NAMALWA (cell line): ENCODE data around the gene PSPC1.

Experiments used
- DNase-seq: peaks from one replicate; pipeline ENCODE4 v3.0.0-alpha.2; 2015; ENCODE audit warnings: low spot score

The PSPC1 gene

DNA sequence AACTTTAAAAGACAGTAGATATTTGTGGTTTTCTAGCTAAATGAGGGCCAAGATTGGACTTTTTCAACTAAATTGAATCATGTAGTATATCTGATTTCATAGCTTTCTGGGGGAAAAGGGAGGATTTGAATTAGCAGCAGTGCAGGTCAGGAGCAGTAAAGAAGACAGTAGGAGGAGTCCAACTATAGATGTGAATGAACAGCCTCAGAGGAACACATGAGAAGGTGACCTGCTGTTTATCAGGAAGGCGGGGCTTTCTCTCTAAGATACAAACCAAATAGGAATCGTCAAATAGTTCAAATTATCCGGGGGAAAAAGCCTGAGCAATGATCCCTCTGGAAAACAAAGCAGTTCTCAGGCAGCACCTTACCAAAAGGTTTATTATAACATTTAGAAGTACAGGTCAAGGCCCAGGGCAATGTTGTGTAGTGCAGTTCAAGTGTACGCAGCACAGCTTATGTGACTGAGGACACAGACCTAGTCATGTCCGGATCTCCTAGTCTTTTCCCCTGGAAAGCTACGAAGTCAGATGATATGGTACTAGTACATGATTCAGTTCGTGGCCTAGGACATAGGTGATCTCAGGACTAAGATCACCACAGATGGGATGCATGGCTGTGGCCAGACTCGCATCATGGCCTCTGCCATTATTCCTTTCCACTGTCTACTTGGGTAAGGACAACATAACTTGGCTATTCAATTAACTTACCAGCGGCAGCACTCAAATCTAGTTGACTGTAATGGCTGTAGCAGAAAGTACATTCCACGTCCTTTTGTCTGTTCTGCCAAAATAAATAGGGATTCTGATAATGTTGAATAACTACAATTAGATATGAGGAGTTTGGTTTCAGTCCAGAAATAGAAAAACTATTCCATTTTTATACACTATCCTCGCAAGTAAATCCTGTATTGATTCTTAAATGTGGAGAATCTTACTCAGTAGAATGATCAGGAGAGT lies 109.0 kb downstream of the PSPC1 start:
- DNase-seq: no peak

DNA sequence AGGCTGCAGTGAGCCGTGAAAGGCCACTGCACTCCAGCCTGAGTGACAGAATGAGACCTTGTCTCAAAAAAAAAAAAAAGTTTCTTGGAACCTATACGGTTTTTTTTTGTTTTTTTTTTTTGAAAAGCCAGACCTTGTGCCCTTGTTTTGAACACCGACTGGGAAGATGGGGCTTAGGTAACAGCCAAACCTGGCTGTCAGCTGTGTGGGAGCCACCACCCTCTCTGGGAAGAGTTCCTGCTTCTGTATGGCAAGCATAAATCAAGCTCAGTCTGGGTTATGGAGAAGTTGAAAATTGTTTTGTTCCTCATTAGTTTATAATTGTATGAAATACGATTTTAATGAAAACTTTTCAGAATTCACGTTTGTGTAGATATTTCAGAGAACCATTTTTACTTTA lies 109.8 kb downstream of the PSPC1 start:
- no peak for DNase-seq

DNA sequence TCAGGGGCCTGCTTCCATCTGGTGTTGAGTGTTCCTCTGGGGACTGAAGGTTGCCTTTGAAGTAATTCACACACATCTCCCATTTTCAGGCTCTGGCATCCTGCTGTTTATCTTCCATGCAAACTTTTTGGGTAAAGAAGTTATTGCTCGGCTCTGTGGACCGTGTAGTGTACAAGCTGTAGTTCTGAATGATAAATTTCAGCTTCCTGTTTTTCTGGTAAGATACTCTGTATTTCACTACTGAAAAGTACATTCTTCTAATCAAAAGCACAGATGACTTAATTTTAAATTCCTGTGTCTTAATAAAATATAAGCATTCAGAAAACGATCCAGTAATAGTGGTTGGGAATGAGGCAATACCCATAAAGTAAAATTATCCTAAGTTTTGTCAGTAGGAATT lies 112.6 kb downstream of the PSPC1 start:
- no peak for DNase-seq

DNA sequence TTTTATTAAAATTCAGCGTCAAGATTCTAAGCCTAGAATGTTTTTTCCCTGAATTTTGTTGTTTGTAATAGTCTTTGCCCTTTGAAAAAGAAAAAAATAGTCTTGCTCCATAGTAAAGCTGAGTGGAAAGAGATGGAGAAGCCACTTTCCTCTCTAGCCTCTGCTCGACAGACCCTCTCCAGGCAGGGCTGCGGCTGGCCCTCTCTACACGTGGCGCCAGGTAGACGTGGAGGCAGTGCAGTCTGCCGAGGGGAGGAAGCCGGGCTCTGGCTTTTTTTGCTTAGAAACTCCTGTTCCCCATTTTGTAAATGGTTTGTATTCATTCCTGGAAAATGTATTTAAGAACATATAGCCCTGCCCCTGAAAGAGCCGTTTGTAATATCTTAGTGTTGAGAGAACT lies 114.0 kb downstream of the PSPC1 start:
- DNase-seq: no peak

DNA sequence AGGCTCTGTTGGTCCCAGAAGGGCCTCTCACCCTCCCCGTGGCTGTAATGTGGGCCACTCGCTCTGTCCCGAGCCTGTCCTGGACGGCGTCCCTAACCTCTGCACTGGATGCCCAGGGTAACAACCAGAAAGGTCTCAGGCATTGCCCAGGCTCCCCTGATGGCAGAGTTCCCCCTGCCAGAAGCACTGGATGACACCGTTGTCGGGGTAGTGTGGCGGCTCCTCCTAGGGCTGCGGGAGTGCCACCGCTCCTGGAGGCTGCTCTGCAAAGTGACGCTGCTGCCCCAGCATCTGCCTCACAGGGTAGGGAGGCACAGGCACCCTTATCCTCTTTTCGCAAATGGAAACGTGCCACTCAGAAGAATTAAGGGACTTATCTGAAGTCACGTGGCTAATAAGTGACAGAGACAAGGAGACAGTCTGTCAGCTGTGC lies 117.3 kb downstream of the PSPC1 start:
- no peak for DNase-seq

DNA sequence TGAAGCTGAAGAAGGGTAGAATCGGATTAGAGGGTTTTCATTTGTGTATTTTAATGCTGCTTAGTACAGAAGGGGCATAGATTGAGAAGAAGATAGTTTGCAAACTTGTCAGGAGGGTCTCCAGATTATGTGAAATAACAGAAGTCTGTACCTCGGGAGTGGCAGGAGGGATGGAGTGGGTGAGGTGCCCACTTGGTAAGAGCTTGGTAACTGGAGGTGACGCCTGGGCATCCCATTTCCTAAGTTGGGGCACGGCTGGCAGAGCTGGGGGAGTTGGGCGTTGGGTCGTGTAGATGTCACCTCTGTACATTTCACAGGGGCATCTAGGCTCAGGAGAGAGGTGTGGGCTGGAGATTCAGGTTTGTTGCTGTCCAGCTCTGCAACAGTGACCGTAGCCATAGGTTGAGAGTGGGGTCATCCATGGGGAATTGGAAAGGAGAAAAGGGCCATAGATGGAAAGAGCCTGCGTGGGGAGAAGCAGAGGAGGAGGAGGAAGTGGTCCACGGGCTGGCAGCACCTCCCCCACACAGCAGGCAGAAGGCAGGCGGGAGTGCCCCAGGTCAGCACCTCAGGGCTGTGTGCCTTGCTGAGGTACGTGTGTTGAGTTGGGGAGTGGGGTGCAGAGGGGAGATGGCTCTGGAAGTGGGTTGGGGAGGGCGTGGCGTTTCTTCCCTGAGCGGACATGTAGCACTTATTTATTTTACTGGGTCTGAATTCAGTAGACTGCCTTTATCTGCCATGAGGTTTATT lies 118.1 kb downstream of the PSPC1 start:
- DNase-seq: no peak

DNA sequence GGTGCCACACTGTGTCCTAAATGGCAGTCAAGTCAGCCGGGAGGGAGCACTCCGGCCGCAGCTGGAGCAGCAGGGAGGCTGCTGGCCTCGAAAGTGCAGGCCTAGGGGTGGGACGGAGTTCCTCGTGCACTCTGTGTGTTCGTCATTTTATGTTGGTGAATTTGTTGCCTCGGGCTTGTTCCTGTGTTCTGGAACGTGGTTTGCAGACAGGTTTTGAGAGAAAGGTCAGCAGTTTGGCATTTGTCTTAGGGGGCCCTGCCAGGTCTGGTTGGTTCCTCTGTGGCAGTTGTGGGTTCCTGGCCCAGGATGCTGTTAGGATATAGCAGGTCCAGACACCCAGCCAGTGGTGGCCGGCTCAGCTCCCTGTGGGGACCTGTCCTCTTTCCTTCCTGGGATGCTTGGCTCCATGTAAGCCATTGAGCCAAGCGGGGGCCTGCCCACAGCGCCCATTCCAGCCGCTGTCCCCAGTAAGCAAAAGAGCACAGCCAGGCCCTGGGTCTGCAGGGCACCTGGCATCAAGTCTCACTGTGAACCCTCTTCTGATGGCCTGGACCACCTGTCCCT lies 119.2 kb downstream of the PSPC1 start:
- no peak for DNase-seq

DNA sequence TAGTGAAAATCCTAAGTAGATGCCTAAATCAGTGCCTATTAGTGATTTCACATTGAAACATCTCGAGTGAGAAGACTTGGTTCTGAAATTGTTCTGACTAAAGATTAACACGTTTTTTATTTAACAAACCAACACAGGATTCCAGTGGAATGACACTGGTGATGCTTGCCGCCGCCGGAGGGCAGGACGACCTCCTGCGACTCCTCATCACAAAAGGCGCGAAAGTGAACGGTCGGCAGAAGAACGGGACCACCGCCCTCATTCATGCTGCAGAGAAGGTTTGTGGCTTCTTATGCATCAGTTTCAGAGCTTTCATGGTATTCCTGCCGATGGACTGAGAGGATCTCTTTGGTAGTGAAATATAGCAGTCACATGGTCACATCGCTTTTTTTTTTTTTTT lies 121.2 kb downstream of the PSPC1 start:
- no peak for DNase-seq

DNA sequence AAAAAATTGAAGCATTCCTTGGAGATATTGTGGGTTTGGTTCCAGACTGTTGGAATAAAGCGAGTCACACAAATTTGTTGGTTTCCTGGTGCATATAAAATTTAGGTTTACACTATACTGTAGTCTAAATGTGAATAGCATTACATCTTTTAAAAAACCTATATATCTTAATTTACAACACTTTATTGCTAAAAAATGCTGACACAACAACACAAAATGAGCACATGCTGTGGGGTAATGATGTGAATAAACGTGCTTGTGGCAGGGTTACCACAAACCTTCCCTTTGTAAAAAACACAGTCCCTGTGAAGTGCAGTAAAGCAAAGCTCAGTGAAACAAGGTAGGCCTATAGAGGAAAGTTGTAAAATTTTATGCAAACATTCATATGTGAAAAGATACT lies 121.6 kb downstream of the PSPC1 start:
- no peak for DNase-seq

DNA sequence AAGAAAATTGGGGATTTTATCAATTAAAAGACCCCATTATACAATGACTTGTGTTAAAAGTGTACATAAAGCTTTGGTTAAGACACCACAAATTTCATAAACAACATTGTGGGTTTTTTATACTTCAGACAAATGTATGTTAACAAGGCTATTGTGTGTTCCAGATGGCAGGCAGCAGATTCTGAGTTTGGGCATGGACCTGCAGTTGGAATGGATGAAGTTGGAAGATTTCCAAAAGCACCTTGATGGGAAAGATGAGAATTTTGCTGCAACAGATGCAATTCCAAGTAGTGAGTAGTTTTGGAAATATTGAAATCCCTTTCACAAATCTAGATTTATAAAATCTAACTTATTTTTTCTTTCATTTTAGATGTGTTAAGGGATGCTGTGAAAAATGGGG lies 123.9 kb downstream of the PSPC1 start:
- no peak for DNase-seq

DNA sequence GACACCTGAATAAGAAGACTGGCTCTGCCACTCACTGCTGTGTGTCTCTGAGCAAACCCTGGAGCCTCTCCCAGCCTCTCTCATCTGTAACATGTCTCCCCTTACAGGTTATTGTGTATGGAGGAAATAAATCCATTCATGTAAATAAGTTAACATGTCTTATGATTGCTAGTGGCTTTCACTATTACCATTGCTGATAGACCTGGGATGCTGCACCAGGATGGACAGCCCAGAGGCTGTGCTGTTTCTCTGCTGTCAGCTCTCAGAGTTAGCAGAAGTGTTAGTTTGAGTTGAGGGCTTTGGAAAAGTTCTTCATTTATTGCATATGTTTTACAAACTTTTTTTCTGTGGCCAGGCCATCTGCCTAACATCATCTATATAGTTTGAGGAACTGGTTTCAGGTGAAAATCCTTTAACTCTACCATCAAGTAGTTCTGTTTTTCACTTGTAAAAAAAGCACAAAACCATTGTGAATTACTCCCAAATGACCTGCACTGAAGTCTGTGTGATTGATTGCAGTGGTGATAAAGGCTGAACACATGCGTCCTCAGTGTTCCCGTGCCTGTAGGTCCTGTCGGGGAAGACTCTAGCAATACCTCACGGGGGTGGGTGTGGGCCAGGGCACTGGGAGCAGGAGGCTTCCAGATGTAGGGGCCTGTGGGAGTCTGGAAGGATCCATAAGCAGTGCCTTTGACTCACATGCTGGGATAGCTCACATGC lies 124.7 kb downstream of the PSPC1 start:
- DNase-seq: no peak
